Neuronal stem cell (in vitro differentiated cells): ENCODE results near the gene FTSJ3.

Experiments used
- DNase-seq: peaks from one replicate; pipeline ENCODE4 v3.0.0-alpha.2; 2013; ENCODE audit warnings: low spot score
- H2AFZ ChIP-seq: one replicate; pipeline ENCODE4 v1.6.1; 2013; ENCODE audit warnings: mild to moderate bottlenecking, low read length, inconsistent platforms
- H2AK5ac ChIP-seq: 2 replicates; pipeline ENCODE4 v1.6.1; 2013; ENCODE audit warnings: low read depth, mild to moderate bottlenecking, inconsistent platforms, low read length, moderate library complexity, mixed read lengths
- H2BK120ac ChIP-seq: 2 replicates; pipeline ENCODE4 v1.6.1; 2013; ENCODE audit warnings: low read depth, mild to moderate bottlenecking, inconsistent platforms, low read length, moderate library complexity, mixed read lengths
- H2BK12ac ChIP-seq: one replicate; pipeline ENCODE4 v1.6.1; 2013; ENCODE audit warnings: low read length, inconsistent platforms
- H2BK15ac ChIP-seq: 2 replicates; pipeline ENCODE4 v1.6.1; 2013; ENCODE audit warnings: mild to moderate bottlenecking, low read length, inconsistent platforms, mixed read lengths
- H2BK5ac ChIP-seq: one replicate; pipeline ENCODE4 v1.6.1; 2013; ENCODE audit warnings: inconsistent platforms, mild to moderate bottlenecking, low read length, moderate library complexity
- H3K14ac ChIP-seq: one replicate; pipeline ENCODE4 v1.6.1; 2013; ENCODE audit warnings: low read length, inconsistent platforms
- H3K18ac ChIP-seq: 2 replicates; pipeline ENCODE4 v1.6.1; 2013; ENCODE audit warnings: low read length, inconsistent platforms
- H3K23ac ChIP-seq: 2 replicates; pipeline ENCODE4 v1.6.1; 2013; ENCODE audit warnings: low read depth, mild to moderate bottlenecking, mixed read lengths, low read length, inconsistent platforms; ENCODE audit not compliant: poor library complexity
- H3K27ac ChIP-seq: replicated peaks from 3 replicates; pipeline ENCODE4 v1.5.1; 2013; ENCODE audit warnings: low read length, inconsistent platforms
- H3K27me3 ChIP-seq, 3 experiments: 2 replicates each; pipeline ENCODE4 v1.6.1; 2013; ENCODE audit warnings: low read length in 3 of 3, mild to moderate bottlenecking in 2 of 3, inconsistent platforms in 1 of 3, low read depth in 1 of 3, mixed read lengths in 1 of 3, moderate library complexity in 1 of 3; ENCODE audit not compliant: control insufficient read depth in 3 of 3, insufficient read depth in 3 of 3
- H3K36me3 ChIP-seq, 2 donors: replicated peaks in 1 of 2; 2 replicates each; pipeline ENCODE4 v1.6.1; 2013; ENCODE audit warnings: low read length in 2 of 2; ENCODE audit not compliant: control insufficient read depth in 2 of 2, insufficient read depth in 2 of 2
- H3K4ac ChIP-seq: 2 replicates; pipeline ENCODE4 v1.6.1; 2013; ENCODE audit warnings: inconsistent platforms, mild to moderate bottlenecking, low read length, moderate library complexity
- H3K4me1 ChIP-seq, 2 donors: 1 replicate in 1 of 2; 2 replicates in 1 of 2; pipeline ENCODE4 v1.6.1; 2013; ENCODE audit warnings: low read length in 2 of 2, low read depth in 1 of 2; ENCODE audit not compliant: control insufficient read depth in 2 of 2, insufficient read depth in 1 of 2
- H3K4me2 ChIP-seq: one replicate; pipeline ENCODE4 v1.6.1; 2013; ENCODE audit warnings: mild to moderate bottlenecking, low read length, inconsistent platforms; ENCODE audit not compliant: insufficient read depth, poor library complexity, severe bottlenecking
- H3K4me3 ChIP-seq, 2 donors: 2 replicates each; pipeline ENCODE4 v1.5.1; 2013; ENCODE audit warnings: low read length in 2 of 2, mild to moderate bottlenecking in 2 of 2, inconsistent platforms in 1 of 2, moderate library complexity in 1 of 2
- H3K79me1 ChIP-seq: one replicate; pipeline ENCODE4 v1.6.1; 2013; ENCODE audit warnings: low read depth, mild to moderate bottlenecking, inconsistent platforms, low read length, moderate library complexity
- H3K9ac ChIP-seq: one replicate; pipeline ENCODE4 v1.6.1; 2013; ENCODE audit warnings: mild to moderate bottlenecking, low read depth, low read length, inconsistent platforms; ENCODE audit not compliant: poor library complexity
- H3K9me3 ChIP-seq, 2 donors: replicated peaks in 1 of 2; 2 replicates each; pipeline versions ENCODE3 to v1.6.1; 2013; ENCODE audit warnings: low read length in 2 of 2, mild to moderate bottlenecking in 2 of 2, inconsistent platforms in 1 of 2, low read depth in 1 of 2, mixed read lengths in 1 of 2, moderate library complexity in 1 of 2; ENCODE audit not compliant: control insufficient read depth in 2 of 2, insufficient read depth in 1 of 2
- H4K8ac ChIP-seq: one replicate; pipeline ENCODE4 v1.6.1; 2013; ENCODE audit warnings: low read depth, mild to moderate bottlenecking, inconsistent platforms, low read length, moderate library complexity
- H4K91ac ChIP-seq: one replicate; pipeline ENCODE4 v1.6.1; 2013; ENCODE audit warnings: low read length, low read depth, mild to moderate bottlenecking, inconsistent platforms; ENCODE audit not compliant: poor library complexity
- WGBS, 2 donors: extraction: QIAGEN DNeasy Blood & Tissue Kit; methylation state at CpG; one replicate each; pipeline ENCODE4 v1.1.7; 2013; ENCODE audit warnings: missing lambda C conversion rate in 2 of 2, mixed read lengths in 1 of 2; ENCODE audit not compliant: insufficient read length in 2 of 2, insufficient replicate concordance in 1 of 2; ENCODE audit errors: extremely low coverage in 2 of 2; 5-methylcytosine and 5-hydroxymethylcytosine counted together

FTSJ3 gene

GRCh38 chr17:63830904-63831491, 3.5 kb upstream of the FTSJ3 start:
- no CpG with 5 or more reads among the region's 15 CpGs for WGBS, 2 donors
- no peak overlapping the region for H3K18ac ChIP-seq

GRCh38 chr17:63830278-63830677, 2.8 kb upstream of the FTSJ3 start:
- H3K18ac ChIP-seq, result no peak overlapping the region
- H3K79me1 ChIP-seq, result peaks cover 6% of the 10 kb centered on the region
- no peaks in the 10 kb centered on the region for H3K27me3 ChIP-seq
- H3K23ac ChIP-seq, result no peak overlapping the region
- no peak overlapping the region for H3K4ac ChIP-seq
- H4K8ac ChIP-seq, result no peak overlapping the region
- no peak overlapping the region for H4K91ac ChIP-seq
- no peaks in the 10 kb centered on the region for H3K9me3 ChIP-seq
- H2BK12ac ChIP-seq, result no peak overlapping the region
- H3K36me3 ChIP-seq, result peaks cover 59 to 80% of the 10 kb centered on the region in 2 donors
- no peak overlapping the region for H3K14ac ChIP-seq
- no peak overlapping the region for H3K4me3 ChIP-seq
- H2BK120ac ChIP-seq, result no peak overlapping the region
- no peak overlapping the region for H3K9ac ChIP-seq
- H2BK15ac ChIP-seq, result no peak overlapping the region
- no peak overlapping the region for H2AK5ac ChIP-seq
- WGBS, 2 donors, result no CpG with 5 or more reads among the region's 5 CpGs
- H3K4me2 ChIP-seq, result no peak overlapping the region
- no peak overlapping the region for H2BK5ac ChIP-seq
- no peak for DNase-seq
- no peak overlapping the region for H3K27ac ChIP-seq
- peaks cover 8 to 12% of the 10 kb centered on the region in 2 donors for H3K4me1 ChIP-seq
- H2AFZ ChIP-seq, result no peak overlapping the region

More at GRCh38 chr17:63830904-63831491, 3.5 kb upstream of the FTSJ3 start:
- H3K27me3 ChIP-seq, result no peaks in the 10 kb centered on the region
- peak overlapping the region; percentile 47 for H3K23ac ChIP-seq
- no peak overlapping the region for H4K8ac ChIP-seq
- H3K4me3 ChIP-seq, result no peak overlapping the region
- H2BK5ac ChIP-seq, result no peak overlapping the region
- H3K4me2 ChIP-seq, result no peak overlapping the region
- no peak overlapping the region for H2BK120ac ChIP-seq
- no peak overlapping the region for H4K91ac ChIP-seq
- no peak overlapping the region for H2AFZ ChIP-seq
- peaks cover 6 to 9% of the 10 kb centered on the region in 2 donors for H3K4me1 ChIP-seq
- peaks cover 56 to 80% of the 10 kb centered on the region in 2 donors for H3K36me3 ChIP-seq
- H2BK12ac ChIP-seq, result no peak overlapping the region
- H3K79me1 ChIP-seq, result peaks cover 6% of the 10 kb centered on the region
- no peak overlapping the region for H3K4ac ChIP-seq
- no peak overlapping the region for H2AK5ac ChIP-seq
- H2BK15ac ChIP-seq, result no peak overlapping the region
- H3K27ac ChIP-seq, result no peak overlapping the region
- H3K9me3 ChIP-seq, result no peaks in the 10 kb centered on the region
- DNase-seq, result no peak
- no peak overlapping the region for H3K9ac ChIP-seq
- H3K14ac ChIP-seq, result no peak overlapping the region

GRCh38 chr17:63828936-63829335, 1.5 kb upstream of the FTSJ3 start:
- H2BK15ac ChIP-seq, result no peak overlapping the region
- H2AK5ac ChIP-seq, result no peak overlapping the region
- no peak overlapping the region for H2BK120ac ChIP-seq
- no peak overlapping the region for H3K4me2 ChIP-seq
- H4K91ac ChIP-seq, result no peak overlapping the region
- peaks cover 8 to 12% of the 10 kb centered on the region in 2 donors for H3K4me1 ChIP-seq
- H2BK12ac ChIP-seq, result no peak overlapping the region
- no peaks in the 10 kb centered on the region for H3K27me3 ChIP-seq
- peak overlapping the region in 1 of 2 donors; percentile 64 for H3K4me3 ChIP-seq
- no peak overlapping the region for H3K4ac ChIP-seq
- H3K36me3 ChIP-seq, result peaks cover 63 to 80% of the 10 kb centered on the region in 2 donors
- H2BK5ac ChIP-seq, result no peak overlapping the region
- H2AFZ ChIP-seq, result no peak overlapping the region
- DNase-seq, result no peak
- H3K14ac ChIP-seq, result no peak overlapping the region
- WGBS, 2 donors, result no CpG with 5 or more reads among the region's 3 CpGs
- no peak overlapping the region for H3K27ac ChIP-seq
- H3K9me3 ChIP-seq, result no peaks in the 10 kb centered on the region
- H3K9ac ChIP-seq, result no peak overlapping the region
- H4K8ac ChIP-seq, result no peak overlapping the region
- no peak overlapping the region for H3K23ac ChIP-seq
- H3K79me1 ChIP-seq, result peaks cover 6% of the 10 kb centered on the region
- H3K18ac ChIP-seq, result no peak overlapping the region

- Histone ChIP-seq H3K4me1 (peaks cover 8 to 12% of the 10 kb centered on the region in 2 donors), H3K18ac (peak overlapping the region; percentile 97), H3K4ac (no peak overlapping the region), H3K4me3 (peak overlapping the region; percentile 64 to 97), H3K23ac (peak overlapping the region; percentile 92), H3K36me3 (peaks cover 60 to 80% of the 10 kb centered on the region in 2 donors), H2AFZ (peak overlapping the region; percentile 95), H3K4me2 (peak overlapping the region; percentile 86), H3K79me1 (peaks cover 6% of the 10 kb centered on the region), H3K14ac (no peak overlapping the region), H4K91ac (no peak overlapping the region), H4K8ac (no peak overlapping the region), H3K9ac (peak overlapping the region; percentile 95), H2BK120ac (no peak overlapping the region), H2BK15ac (peak overlapping the region; percentile 32), H2BK12ac (no peak overlapping the region), H3K27ac (peak overlapping the region; percentile 70), H3K9me3 (no peaks in the 10 kb centered on the region), H2BK5ac (peak overlapping the region; percentile 75), H3K27me3 (no peaks in the 10 kb centered on the region), H2AK5ac (no peak overlapping the region)
- DNase-seq, result no peak
- no CpG with 5 or more reads among the region's 19 CpGs for WGBS, 2 donors
Observed at GRCh38 chr17:63827801-63828221, 348 bp upstream of the FTSJ3 start.
